ENCODE measurements around the gene IKZF1.
"Not testable (repeated sequence)": the region's sequence is repeated elsewhere in the genome, so short reads cannot be mapped to it uniquely, and the experiment has no call there.

The IKZF1 gene

GRCh38 chr7:50333221-50333651 lies 28.7 kb downstream of the IKZF1 start:
- H3K4me1 ChIP-seq (ENCODE audit: control insufficient read depth, insufficient read depth, low read length, poor library complexity, severe bottlenecking), result peaks cover 92% of the 10 kb centered on the region
- peak in 2 of 3 donors; percentile 49 to 63 for DNase-seq
- no peaks in the 10 kb centered on the region for H3K9me3 ChIP-seq (ENCODE audit: control insufficient read depth, low read length)
- peak overlapping the region; percentile 11 for H3K4me3 ChIP-seq (ENCODE audit: insufficient read depth, low read depth, low read length, poor library complexity, severe bottlenecking)
- H3K27me3 ChIP-seq (replicated peaks; ENCODE audit: control insufficient read depth, insufficient read depth, low read length, poor library complexity, severe bottlenecking), result no peaks in the 10 kb centered on the region
- H3K36me3 ChIP-seq (ENCODE audit: control insufficient read depth, insufficient read depth, low read length), result peaks cover 15% of the 10 kb centered on the region
- peak overlapping the region; percentile 94 for H3K27ac ChIP-seq (ENCODE audit: insufficient read depth, low read length, poor library complexity, severe bottlenecking)

- no peaks in the 10 kb centered on the region for H3K27me3 ChIP-seq (replicated peaks; ENCODE audit: control insufficient read depth, insufficient read depth, low read length, poor library complexity, severe bottlenecking)
- peak overlapping the region; percentile 94 for H3K27ac ChIP-seq (ENCODE audit: insufficient read depth, low read length, poor library complexity, severe bottlenecking)
- peak overlapping the region; percentile 13 for H3K4me3 ChIP-seq (ENCODE audit: insufficient read depth, low read depth, low read length, poor library complexity, severe bottlenecking)
- H3K9me3 ChIP-seq (ENCODE audit: control insufficient read depth, low read length), result no peaks in the 10 kb centered on the region
- peaks cover 98% of the 10 kb centered on the region for H3K4me1 ChIP-seq (ENCODE audit: control insufficient read depth, insufficient read depth, low read length, poor library complexity, severe bottlenecking)
- DNase-seq, result no peak
- H3K36me3 ChIP-seq (ENCODE audit: control insufficient read depth, insufficient read depth, low read length), result peaks cover 6% of the 10 kb centered on the region
These were observed 30.0 kb downstream of the IKZF1 start for GRCh38 chr7:50334341-50334994.

- H3K36me3 ChIP-seq (ENCODE audit: control insufficient read depth, insufficient read depth, low read length), result no peaks in the 10 kb centered on the region
- peak overlapping the region; percentile 94 for H3K27ac ChIP-seq (ENCODE audit: insufficient read depth, low read length, poor library complexity, severe bottlenecking)
- H3K27me3 ChIP-seq (replicated peaks; ENCODE audit: control insufficient read depth, insufficient read depth, low read length, poor library complexity, severe bottlenecking), result no peaks in the 10 kb centered on the region
- H3K4me3 ChIP-seq (ENCODE audit: insufficient read depth, low read depth, low read length, poor library complexity, severe bottlenecking), result peak overlapping the region; percentile 19
- no peak for DNase-seq
- no peaks in the 10 kb centered on the region for H3K9me3 ChIP-seq (ENCODE audit: control insufficient read depth, low read length)
- peaks cover 98% of the 10 kb centered on the region for H3K4me1 ChIP-seq (ENCODE audit: control insufficient read depth, insufficient read depth, low read length, poor library complexity, severe bottlenecking)
These were observed 30.8 kb downstream of the IKZF1 start for GRCh38 chr7:50335230-50335794.

GRCh38 chr7:50335795-50336754 lies 31.6 kb downstream of the IKZF1 start:
- Histone ChIP-seq H3K27ac (ENCODE audit: insufficient read depth, low read length, poor library complexity, severe bottlenecking) (peak overlapping the region; percentile 94), H3K4me3 (ENCODE audit: insufficient read depth, low read depth, low read length, poor library complexity, severe bottlenecking) (peak overlapping the region; percentile 19), H3K4me1 (ENCODE audit: control insufficient read depth, insufficient read depth, low read length, poor library complexity, severe bottlenecking) (peaks cover 96% of the 10 kb centered on the region), H3K36me3 (ENCODE audit: control insufficient read depth, insufficient read depth, low read length) (no peaks in the 10 kb centered on the region), H3K9me3 (ENCODE audit: control insufficient read depth, low read length) (no peaks in the 10 kb centered on the region), H3K27me3 (replicated peaks; ENCODE audit: control insufficient read depth, insufficient read depth, low read length, poor library complexity, severe bottlenecking) (no peaks in the 10 kb centered on the region)
- DNase-seq, result peak; percentile 69 to 80 (median 78)

- Histone ChIP-seq H3K9me3 (ENCODE audit: control insufficient read depth, low read length) (no peaks in the 10 kb centered on the region), H3K36me3 (ENCODE audit: control insufficient read depth, insufficient read depth, low read length) (no peaks in the 10 kb centered on the region), H3K27ac (ENCODE audit: insufficient read depth, low read length, poor library complexity, severe bottlenecking) (peak overlapping the region; percentile 94), H3K4me3 (ENCODE audit: insufficient read depth, low read depth, low read length, poor library complexity, severe bottlenecking) (peak overlapping the region; percentile 14), H3K4me1 (ENCODE audit: control insufficient read depth, insufficient read depth, low read length, poor library complexity, severe bottlenecking) (peaks cover 97% of the 10 kb centered on the region), H3K27me3 (replicated peaks; ENCODE audit: control insufficient read depth, insufficient read depth, low read length, poor library complexity, severe bottlenecking) (no peaks in the 10 kb centered on the region)
- no peak for DNase-seq
These were observed 32.6 kb downstream of the IKZF1 start for GRCh38 chr7:50336894-50337703.

- H3K27ac ChIP-seq (ENCODE audit: insufficient read depth, low read length, poor library complexity, severe bottlenecking), result peak overlapping the region; percentile 94
- peak overlapping the region; percentile 6 for H3K4me3 ChIP-seq (ENCODE audit: insufficient read depth, low read depth, low read length, poor library complexity, severe bottlenecking)
- not testable (repeated sequence) for H3K36me3 ChIP-seq (ENCODE audit: control insufficient read depth, insufficient read depth, low read length); H3K27me3 ChIP-seq (replicated peaks; ENCODE audit: control insufficient read depth, insufficient read depth, low read length, poor library complexity, severe bottlenecking); DNase-seq; H3K9me3 ChIP-seq (ENCODE audit: control insufficient read depth, low read length)
- peaks cover 95% of the 10 kb centered on the region for H3K4me1 ChIP-seq (ENCODE audit: control insufficient read depth, insufficient read depth, low read length, poor library complexity, severe bottlenecking)
These were observed 35.0 kb downstream of the IKZF1 start for GRCh38 chr7:50339472-50339871.

GRCh38 chr7:50339990-50340500 lies 35.5 kb downstream of the IKZF1 start:
- Histone ChIP-seq H3K9me3 (ENCODE audit: control insufficient read depth, low read length) (no peaks in the 10 kb centered on the region), H3K4me1 (ENCODE audit: control insufficient read depth, insufficient read depth, low read length, poor library complexity, severe bottlenecking) (peaks cover 91% of the 10 kb centered on the region), H3K27me3 (replicated peaks; ENCODE audit: control insufficient read depth, insufficient read depth, low read length, poor library complexity, severe bottlenecking) (no peaks in the 10 kb centered on the region), H3K36me3 (ENCODE audit: control insufficient read depth, insufficient read depth, low read length) (peaks cover 10% of the 10 kb centered on the region), H3K27ac (ENCODE audit: insufficient read depth, low read length, poor library complexity, severe bottlenecking) (peak overlapping the region; percentile 94), H3K4me3 (ENCODE audit: insufficient read depth, low read depth, low read length, poor library complexity, severe bottlenecking) (peak overlapping the region; percentile 6)
- peak in 1 of 3 donors; percentile 55 for DNase-seq

GRCh38 chr7:50341724-50342123 lies 37.2 kb downstream of the IKZF1 start:
- no peaks in the 10 kb centered on the region for H3K9me3 ChIP-seq (ENCODE audit: control insufficient read depth, low read length)
- no peak for DNase-seq
- H3K36me3 ChIP-seq (ENCODE audit: control insufficient read depth, insufficient read depth, low read length), result peaks cover 10% of the 10 kb centered on the region
- H3K4me3 ChIP-seq (ENCODE audit: insufficient read depth, low read depth, low read length, poor library complexity, severe bottlenecking), result no peak overlapping the region
- no peaks in the 10 kb centered on the region for H3K27me3 ChIP-seq (replicated peaks; ENCODE audit: control insufficient read depth, insufficient read depth, low read length, poor library complexity, severe bottlenecking)
- H3K4me1 ChIP-seq (ENCODE audit: control insufficient read depth, insufficient read depth, low read length, poor library complexity, severe bottlenecking), result peaks cover 91% of the 10 kb centered on the region
- peak overlapping the region; percentile 94 for H3K27ac ChIP-seq (ENCODE audit: insufficient read depth, low read length, poor library complexity, severe bottlenecking)

GRCh38 chr7:50342616-50343114 lies 38.1 kb downstream of the IKZF1 start:
- H3K36me3 ChIP-seq (ENCODE audit: control insufficient read depth, insufficient read depth, low read length), result peaks cover 10% of the 10 kb centered on the region
- peak; percentile 66 to 67 (median 67) for DNase-seq
- H3K27me3 ChIP-seq (replicated peaks; ENCODE audit: control insufficient read depth, insufficient read depth, low read length, poor library complexity, severe bottlenecking), result no peaks in the 10 kb centered on the region
- no peaks in the 10 kb centered on the region for H3K9me3 ChIP-seq (ENCODE audit: control insufficient read depth, low read length)
- H3K27ac ChIP-seq (ENCODE audit: insufficient read depth, low read length, poor library complexity, severe bottlenecking), result peak overlapping the region; percentile 94
- H3K4me3 ChIP-seq (ENCODE audit: insufficient read depth, low read depth, low read length, poor library complexity, severe bottlenecking), result no peak overlapping the region
- H3K4me1 ChIP-seq (ENCODE audit: control insufficient read depth, insufficient read depth, low read length, poor library complexity, severe bottlenecking), result peaks cover 91% of the 10 kb centered on the region

Measured in effector memory CD4-positive, alpha-beta T cell (primary cell).